ENCODE results near the gene BTBD9.

The BTBD9 gene

DNA sequence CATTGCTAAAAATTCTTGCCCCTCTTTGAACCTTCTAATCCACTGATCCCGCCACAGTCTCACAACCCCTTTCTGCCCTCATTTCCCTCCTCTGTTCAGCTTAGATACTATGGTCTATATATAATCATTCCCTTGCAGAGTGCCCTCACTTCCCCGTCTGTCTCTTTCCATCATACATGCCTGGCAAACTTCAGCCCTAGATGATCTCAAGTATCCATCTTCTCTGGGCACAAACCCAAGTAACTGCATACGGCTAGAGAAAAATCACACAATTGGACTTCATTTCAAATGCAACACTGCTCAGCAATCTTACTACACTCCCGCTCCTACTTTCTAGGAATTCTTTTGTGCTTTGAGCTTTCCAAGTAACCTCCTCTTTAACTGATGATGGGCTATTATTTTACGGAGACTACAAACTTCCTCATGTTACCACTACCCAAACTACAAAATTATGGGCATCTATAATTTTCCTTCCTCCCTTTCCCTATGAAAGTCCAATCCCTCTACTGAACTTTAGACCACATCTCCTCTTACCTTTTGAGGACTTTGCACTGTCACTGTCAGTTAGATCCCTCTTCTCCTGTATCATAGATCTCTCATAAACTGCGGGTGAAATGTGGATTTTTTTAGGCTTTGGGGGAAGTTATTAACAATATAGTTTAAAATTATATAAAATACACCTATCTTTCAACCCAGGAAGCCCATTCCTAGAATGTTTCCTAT is 135.6 kb downstream of the BTBD9 start:
- DNase-seq = no peak

DNA sequence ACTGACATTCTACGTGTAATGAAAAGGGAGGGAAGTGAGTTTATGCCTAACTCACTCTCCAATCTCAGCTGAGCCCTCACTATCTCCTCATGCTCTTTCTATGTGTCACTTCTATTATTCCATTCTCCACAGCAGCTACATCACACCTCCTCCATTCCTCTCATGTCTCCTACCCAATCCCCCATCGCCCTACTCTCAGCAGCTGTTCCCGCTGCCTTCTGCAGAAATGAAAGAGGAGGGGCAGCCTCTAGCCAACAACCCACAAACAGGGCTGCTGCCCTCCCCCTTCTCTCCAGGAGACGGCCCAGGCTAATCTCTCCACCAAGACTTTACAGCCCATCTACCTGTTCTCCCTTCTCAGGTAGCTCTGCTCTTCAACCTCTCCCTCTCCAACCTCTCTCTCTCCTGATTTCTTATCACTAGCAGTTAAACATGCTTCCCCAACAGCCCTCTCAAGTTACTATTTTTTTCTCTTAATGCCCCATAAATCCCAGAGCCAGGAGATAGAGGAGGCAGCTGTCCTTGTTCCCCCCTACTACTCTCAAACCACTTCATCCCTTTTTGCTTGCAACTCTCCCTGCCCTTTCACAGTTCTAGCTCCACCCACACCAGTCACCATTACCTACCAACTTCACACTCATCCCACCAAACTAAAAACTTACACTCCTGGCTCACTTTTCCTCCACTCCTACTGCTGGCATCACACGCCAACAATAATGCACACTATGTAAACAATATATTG is 136.5 kb downstream of the BTBD9 start:
- no peak for DNase-seq

DNA sequence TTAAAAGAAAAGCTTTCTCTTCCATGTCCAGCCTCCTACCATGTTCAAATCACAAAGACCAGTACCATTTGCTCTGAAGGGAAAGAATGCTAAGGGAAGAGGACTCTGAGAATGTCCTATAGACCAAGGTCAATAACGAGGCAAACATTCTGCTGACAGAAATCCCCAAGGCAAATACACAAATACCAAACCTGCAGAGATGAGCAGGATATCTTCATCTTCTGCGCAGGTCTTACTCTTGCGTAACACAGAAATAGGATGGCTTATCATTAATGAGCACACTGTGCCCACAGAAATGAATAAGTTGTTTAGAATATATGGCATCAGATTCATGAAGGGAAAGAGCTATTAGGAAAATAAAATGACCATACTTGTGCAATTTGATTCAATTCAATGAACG is 137.3 kb downstream of the BTBD9 start:
- DNase-seq = no peak

DNA sequence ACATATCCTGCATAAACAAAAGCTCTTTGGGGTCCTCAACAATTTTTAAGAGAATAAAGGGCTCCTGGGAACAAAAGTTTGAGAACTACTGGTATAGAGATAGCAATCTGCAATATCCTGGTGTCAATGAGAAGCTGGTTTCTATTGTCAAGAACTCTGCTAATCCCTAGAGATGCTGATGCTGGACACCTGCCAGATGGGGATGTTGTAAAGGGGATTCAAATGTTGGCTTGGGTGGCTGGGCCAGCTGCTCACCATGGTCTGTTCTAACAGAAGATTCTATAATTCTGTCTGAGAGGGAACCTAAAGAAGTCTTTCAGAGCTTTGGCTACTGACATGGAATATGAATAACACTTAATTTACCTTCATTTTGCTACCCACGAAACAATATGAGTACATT is 137.8 kb downstream of the BTBD9 start:
- DNase-seq = peak; percentile 74

DNA sequence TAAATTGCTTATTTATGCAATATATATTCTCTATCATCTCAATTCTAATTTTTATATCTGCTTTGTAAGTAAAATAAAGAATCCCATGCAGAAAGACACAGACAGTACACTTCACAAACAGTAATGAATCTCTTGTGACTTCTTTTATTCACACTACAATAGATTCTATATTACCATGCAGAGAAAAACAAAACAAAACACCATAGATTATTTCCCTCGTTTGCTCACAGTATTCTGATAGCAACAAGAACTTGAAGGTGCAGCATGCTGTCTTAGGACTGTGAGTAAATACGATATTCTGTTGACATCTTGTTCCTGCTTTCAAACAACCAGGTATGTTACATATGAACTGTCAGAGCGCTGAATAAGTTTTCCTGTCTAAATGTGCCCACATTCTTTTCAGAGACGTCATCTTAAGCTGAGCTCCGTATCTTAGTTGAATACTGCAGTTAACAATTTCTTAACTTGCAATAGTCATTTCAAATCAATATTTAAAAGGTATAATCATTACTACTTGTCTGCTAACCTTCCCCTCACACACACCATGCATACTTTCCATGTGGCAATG is 140.1 kb downstream of the BTBD9 start:
- DNase-seq = no peak

DNA sequence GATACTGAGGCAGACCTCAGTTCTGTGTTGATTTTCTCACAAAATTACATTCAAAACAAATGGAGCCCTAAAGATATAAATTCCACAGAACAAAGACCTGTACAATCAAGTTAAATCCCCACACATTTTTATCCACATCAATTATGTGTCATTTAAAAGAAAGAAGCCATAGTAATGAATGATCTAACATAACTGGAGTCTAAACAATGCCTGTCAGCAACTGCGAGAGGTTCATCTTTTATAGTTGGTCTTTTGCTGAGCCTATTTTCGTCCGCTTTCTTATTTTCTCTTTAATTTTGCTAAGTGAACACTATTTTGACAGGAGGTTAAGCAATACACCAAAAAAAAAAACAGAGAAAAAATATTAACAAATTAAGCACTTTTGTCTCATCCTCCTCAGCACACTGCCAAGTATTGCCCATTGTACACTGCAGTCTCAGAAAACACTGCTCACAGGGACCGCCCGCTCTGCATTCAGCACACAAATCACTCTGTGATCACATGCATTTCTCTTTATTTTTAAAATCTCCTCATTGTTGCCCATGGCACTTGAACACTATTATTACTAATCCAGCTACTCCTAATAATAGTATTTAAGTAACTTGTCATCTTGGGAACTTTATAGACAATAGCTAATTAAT is 140.8 kb downstream of the BTBD9 start:
- no peak for DNase-seq

DNA sequence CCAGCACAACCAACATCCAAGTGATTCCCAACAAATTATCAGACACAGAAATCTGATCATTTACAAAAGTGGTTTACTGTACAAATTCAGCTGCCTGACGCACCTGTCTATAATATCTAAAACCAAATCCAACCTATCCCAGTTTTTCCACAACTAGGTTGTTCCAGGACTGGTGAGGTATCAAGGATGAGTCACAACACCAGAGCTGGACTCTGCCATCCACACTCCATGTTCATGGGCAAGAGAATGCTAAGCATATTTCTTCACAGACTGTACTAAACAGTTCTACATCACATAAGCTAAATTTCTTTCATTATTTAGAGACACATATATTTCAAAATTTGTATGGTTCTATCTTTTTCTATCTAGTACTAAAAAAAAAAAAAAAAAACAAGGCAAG is 141.6 kb downstream of the BTBD9 start:
- no peak for DNase-seq

DNA sequence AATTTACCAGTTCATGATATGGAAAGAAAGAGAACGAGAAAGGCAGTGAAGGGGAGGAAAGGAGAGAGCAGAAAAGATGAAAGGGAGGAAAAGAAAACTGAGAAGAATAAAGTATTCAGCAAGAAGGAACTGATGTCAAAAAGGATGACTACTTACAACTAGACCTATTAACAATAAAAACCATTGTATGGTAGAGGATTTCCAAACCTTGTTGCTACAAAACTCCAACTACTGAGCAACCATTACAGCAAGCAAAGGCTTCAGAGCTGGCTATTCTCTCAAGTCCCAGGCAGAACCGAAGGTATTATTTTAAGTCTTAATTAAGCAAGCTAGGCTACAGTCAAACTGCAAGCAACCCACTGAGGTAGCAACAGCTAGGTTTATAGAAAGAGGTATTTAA is 142.2 kb downstream of the BTBD9 start:
- DNase-seq = no peak

DNA sequence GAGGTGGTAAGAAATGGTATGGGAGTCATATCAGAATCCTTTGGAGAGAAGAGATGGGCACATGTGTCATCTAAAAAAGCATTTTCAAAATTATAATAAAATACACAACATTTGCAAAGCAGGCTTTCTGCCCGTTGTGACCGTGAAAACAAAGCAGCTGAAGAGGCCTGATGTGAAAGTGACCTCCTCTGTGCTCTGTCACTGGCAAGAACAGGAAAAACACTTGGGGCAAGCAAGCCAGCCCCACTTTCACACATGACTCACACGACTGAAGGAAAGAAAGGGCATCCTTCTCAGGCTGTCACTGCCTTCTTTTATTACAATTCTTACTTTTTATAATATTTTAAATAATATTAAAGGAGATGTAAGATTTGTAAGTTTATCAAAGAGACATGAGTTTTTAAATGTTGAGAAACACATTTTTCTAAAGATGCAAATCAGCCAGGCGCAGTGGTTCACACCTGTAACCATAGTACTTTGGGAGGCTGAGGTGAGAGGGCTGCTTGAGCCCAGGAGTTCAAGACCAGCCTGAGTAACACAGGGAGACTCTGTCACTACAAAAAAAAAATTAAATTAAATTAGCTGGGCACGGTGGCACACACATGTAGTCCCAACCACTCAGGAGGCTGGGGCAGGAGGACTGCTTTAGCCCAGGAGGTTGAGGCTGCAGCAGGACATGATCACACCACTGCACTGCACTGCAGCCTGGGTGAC is 143.7 kb downstream of the BTBD9 start:
- DNase-seq = no peak

DNA sequence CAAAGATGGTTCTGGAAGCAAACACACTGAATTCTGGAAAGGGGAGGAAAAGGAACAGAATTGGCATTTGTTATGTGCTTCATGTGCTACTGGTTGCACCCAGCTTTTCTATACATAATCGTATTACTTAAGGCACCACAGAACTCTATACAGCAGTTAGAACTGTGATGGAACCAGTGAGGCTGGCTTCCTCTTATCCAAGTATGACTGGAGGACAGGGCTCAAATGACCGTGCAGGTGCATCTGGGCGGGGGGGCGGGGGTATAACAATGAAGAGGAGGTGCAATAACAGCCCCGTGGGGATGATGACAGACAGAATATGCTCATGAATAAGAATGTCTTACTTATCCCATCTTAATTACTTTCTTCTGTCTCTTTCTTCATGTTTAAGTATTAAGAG is 144.2 kb downstream of the BTBD9 start:
- no peak for DNase-seq

DNA sequence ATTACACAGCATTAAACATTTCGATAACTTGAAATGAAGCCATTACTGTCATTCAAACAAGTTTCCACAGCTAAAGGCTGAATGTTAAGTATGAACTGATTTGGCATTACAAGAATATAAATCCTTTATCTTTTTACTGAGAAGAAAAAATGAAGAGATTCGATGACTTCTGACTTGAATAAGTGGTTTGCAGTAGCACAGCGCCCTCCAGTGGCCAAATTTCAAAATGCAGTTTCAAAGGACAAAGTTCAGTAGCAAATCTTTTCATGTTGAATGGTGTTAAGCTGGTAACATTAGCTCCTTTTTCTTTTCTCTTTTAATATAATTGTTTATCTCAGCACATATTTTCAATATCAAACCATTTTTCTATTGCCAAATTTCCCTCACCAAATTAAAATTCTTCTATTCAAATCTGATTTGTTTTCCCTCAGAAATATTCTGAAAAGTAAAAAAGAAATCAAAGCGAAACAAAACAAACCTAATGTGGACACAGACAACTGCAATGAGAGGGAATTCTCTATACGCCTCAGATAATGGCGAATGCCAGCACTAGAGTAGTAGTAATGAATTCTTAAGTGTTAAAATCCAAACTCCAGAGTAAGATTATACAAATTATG is 145.7 kb downstream of the BTBD9 start:
- peak; percentile 15 for DNase-seq

DNA sequence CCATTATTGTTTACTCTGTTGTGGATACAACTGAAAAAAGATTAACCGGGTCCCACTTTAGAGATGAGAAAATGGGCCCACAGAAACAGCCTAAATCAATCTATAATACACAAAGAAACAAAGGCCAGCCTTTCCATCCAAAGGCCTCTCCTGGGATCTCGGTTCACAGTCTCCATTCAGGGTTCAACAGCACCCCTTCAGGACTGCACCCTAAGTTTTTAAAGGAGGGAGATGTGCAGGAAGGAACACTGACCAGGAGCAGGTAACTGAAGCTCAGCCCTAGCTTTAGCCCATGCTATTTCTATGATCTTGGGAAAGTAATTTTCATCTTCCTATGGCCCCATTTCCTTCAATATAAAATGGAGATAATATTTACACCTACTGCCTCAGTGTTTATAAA is 147.7 kb downstream of the BTBD9 start:
- no peak for DNase-seq

DNA sequence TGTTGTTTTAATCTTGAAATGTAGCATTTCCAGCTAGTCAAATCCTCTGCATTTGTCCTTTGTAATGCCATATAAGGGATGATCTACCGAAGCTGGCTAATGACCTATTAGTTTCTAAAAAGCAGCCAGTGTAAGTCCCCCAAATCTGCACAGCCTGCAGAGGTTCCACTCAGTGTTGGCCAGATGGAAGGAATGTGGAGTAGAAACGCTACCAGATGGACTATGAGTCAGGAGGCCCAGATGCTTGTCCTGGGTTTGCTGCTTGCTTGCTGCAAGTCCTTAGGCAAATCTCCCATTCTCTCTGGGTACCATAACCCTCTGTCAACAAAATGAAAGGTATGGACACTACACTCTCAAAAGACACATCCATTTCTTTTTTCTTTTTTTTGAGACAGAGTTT is 149.8 kb downstream of the BTBD9 start:
- DNase-seq = no peak

DNA sequence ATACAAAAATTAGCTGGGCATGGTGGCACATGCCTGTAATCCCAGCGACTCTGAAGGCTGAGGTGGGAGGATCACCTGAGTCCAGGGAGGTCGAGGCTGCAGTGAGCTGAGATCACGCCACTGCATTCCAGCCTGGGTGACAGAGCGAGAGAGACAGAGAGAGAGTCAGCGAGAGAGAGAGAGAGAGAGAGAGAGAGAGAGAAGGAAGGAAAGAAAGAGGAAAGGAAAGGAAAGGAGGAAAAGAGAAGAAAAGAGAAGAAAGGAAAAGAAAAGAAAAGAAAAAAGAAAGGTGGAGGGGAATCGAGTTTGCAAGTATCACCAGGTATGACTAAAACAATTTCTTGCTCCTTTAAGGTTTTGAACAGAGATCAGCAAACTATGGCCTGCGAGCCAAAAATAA is 152.3 kb downstream of the BTBD9 start:
- DNase-seq = no peak

DNA sequence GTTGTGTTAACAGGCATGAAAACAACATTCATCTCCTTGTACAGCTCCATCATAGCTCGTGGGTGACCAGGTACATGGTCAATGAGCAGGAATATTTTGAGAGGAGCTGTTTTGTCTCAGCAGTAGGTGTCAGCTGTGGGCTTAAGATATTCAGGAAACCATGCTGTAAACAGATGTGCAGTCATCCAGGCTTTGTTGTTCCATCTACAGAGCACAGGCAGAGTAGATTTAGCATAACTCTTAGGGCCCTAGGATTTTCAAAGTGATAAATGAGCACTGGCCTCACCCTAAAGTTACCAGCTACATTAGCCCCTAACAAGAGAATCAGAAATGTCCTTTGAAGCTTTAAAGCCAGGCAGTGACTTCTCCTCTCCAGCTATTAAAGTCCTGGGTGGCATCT is 154.2 kb downstream of the BTBD9 start:
- DNase-seq = no peak

DNA sequence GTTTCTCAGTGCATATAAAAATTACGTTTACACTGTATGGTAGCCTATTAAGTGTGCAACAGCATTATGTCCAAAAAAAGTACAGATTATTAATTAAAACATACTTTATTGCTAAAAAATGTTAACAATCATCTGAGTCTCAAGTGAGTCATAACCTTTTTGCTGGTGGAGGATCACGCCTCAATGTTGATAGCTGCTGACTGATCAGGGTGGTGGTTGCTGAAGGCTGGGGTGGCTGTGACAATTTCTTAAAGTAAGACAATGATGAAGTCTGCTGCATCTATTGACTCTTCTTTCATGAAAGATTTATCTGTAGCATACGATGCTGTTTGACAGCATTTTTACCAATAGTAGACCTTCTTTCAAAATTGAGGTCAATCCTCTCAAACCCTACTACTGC is 155.1 kb downstream of the BTBD9 start:
- no peak for DNase-seq

DNA sequence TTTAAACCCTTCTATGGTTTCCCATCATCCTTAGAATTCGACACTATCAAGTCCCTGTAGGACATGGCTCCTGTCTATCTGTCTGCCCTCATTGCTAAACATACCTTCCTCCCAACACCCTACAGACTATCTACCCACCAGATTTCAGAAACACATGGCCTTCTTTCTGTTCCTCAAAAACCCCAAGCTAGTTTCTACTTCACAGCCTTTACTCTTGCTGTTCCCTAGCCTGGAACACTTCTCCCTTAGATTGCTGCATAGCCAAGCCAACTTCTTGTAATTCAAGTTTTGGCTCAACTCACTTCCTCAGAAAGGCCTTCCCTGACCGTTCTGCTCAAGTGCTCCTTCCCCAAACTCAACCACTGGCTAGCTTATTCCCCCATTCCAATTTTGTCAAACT is 156.2 kb downstream of the BTBD9 start:
- no peak for DNase-seq

DNA sequence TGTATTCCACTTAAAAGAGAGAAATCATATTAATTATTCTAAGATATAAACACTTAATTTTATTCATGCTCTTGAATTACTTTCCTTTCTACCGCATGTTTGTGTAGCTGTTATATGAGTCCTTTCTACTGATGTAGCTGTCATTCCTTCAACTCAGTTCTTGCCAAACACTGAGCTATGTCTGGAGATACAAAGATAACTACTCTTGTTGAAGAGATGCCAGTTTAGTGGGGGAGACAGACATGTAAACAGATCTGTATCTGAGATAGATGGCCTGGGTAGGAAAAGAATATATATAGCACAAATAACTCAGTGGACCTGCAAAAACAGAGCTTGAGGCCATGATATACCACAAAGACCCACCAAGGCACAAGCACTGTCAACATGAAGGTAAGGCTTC is 157.3 kb downstream of the BTBD9 start:
- no peak for DNase-seq

DNA sequence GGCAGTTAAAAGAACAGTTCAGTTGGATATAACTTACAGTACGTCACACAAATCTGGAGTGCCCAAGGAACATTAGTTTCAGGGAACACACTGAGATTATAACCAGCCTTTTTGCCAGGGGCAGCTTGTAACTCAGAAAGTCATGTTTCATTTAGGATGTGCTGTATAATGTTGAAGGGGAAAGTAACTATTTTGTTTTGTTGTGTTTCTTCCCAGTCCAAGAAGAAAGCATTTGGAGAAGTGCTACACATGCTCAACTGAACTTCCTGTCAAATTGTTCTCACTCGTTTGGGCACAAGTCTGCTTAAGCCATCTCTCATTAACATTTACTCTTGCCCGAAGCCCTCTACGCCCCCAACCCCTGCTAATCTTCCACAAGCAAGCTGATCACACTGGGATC is 157.9 kb downstream of the BTBD9 start:
- no peak for DNase-seq

DNA sequence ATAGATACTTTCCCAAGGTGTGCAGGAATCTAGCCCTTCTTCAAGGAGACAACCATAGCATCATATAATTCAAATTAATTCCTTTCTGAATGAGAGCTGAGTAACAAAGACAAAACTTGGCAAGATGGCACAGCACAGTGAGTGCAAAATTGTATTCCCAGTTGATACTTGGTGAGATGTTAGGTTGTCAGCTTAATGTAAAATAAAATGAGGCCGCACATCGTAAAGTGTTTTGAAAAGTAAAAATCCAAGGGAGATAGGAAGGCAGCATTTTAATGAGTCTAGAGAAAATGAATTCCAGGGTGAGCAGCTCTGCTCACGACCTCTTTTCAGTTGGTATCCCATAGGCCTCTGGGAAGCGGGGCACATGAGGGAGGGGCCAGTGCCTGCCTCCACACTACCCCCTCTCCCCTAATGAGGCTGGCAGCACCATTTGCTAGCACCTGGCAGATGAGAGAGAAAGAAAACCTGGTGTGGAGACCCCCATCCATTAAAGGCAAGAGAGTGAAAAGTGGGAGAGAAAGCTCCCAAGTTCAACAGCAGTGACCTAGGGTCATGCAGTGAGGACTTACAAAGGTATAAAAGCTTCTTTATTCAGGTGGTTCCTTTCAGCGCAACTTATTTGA is 158.4 kb downstream of the BTBD9 start:
- DNase-seq = no peak

DNA sequence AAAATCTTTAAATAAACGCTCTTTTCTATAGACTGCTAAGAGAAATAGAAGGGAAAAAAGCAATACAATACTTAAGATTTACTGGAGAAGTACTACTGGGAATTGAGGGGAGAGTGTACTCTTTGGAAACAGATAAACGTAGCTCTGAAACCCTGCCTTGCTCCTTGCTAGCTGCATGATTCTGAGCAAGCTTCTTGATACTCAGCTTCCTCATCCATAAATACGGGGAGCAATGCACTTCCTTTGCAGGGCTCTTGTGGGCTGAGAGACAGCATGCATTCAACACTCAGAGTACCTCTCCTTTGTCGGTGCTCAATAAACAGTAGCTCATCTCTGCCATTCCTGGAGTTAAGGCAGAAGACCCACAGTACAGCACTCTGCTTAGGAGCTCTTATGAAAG is 159.7 kb downstream of the BTBD9 start:
- no peak for DNase-seq

DNA sequence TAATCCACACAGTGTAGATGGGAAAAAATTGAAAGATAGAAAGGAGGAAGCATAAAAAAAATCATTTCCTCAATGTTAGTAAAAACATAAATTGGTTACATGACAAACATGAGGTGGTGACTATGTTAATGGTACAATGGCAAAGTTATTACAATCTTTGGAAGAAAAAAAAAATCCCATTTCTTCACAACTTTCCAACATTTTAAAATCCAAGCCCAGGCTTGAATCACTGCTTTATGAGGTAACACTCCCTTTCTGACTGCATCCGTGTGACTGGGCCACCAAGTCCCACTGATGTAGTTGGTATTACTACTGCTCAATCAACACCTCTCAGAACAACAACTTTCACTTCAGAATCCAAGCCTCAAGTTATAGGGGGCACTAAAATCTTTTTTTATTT is 160.4 kb downstream of the BTBD9 start:
- DNase-seq = no peak
